Astrocyte (in vitro differentiated cells and primary cell): ENCODE data around the gene APMAP.

Experiments
- CTCF ChIP-seq: IDR thresholded peaks from 2 replicates; pipeline ENCODE4 v1.5.1; 2011; ENCODE audit warnings: low read depth, mild to moderate bottlenecking, inconsistent platforms, low read length, moderate library complexity; ENCODE audit not compliant: insufficient read depth
- EZH2 ChIP-seq: IDR thresholded peaks from 2 replicates; pipeline ENCODE4 v1.6.1; 2012; ENCODE audit warnings: mild to moderate bottlenecking, low read length, inconsistent platforms; ENCODE audit not compliant: insufficient read depth

DNA sequence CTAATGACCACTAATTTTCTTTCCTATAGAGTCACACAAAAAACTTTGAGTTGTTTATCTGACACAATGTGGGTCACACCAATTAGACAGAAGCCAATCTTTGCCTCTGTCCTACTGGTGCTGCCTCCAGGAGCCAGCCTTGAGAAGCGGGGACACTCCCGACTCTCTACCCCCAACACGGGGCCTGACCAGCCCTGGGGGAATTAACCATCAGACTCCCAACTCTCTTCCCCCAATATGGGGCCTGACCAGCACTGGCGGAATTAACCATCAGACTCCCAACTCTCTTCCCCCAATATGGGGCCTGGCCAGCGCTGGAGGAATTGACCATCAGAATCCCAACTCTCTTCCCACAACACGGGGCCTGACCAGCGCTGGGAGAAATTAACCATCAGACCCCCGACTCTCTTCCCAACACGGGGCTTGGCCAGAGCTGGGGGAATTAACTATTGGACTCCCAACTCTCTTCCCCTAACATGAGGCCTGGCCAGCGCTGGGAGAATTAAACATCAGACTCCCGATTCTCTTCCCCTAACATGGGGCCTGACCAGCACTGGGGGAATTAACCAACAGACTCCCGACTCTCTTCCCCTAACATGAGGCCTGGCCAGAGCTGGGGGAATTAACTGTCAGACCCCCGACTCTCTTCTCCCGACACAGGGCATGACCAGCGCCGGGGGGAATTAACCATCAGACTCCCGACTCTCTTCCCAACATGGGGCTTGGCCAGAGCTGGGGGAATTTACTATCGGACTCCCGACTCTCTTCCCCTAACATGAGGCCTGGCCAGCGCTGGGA, 31.0 kb downstream of the APMAP start:
- TF ChIP-seq CTCF (no peak), EZH2 (no peak)
